ENCODE results near the gene MIB1.

Gene MIB1

GRCh38 chr18:21704603-21705364 is 35.8 kb upstream of the MIB1 start, which contains the start of gene ABHD3 (continued):
- TF ChIP-seq ZEB2 (tag by site-specific recombination; IDR thresholded peaks at IDR 0.05) (peak; percentile 40; the same call in 1 of the 2 replicates), ZNF24 (tag by site-specific recombination; IDR thresholded peaks at IDR 0.05) (no peak), GLI4 (tag by site-specific recombination; IDR thresholded peaks at IDR 0.05) (no peak), ZNF324 (tag by site-specific recombination; IDR thresholded peaks at IDR 0.05) (no peak), ZBTB1 (tag by site-specific recombination; IDR thresholded peaks at IDR 0.05) (no peak), SCRT1 (tag by site-specific recombination; IDR thresholded peaks at IDR 0.05; ENCODE audit: borderline replicate concordance) (no peak), ZNF488 (tag by site-specific recombination; IDR thresholded peaks at IDR 0.05) (no peak), ZNF639 (tag by site-specific recombination; IDR thresholded peaks at IDR 0.05) (no peak), ZFHX2 (tag by site-specific recombination; conservative IDR thresholded peaks at IDR 0.05) (peak; percentile 77), ZFP41 (tag by site-specific recombination; IDR thresholded peaks at IDR 0.05; ENCODE audit: borderline replicate concordance) (no peak), KLF8 (tag by site-specific recombination; IDR thresholded peaks at IDR 0.05) (peak; percentile 53; the same call in 1 of the 2 replicates), ZNF629 (tag by site-specific recombination; IDR thresholded peaks at IDR 0.05) (no peak), ZNF768 (tag by site-specific recombination; IDR thresholded peaks at IDR 0.05) (no peak), ZNF513 (tag by site-specific recombination; IDR thresholded peaks at IDR 0.05) (no peak), ZBTB17 (tag by site-specific recombination; IDR thresholded peaks at IDR 0.05) (no peak), RBAK (tag by site-specific recombination; IDR thresholded peaks at IDR 0.05) (no peak), ZSCAN4 (tag by site-specific recombination; IDR thresholded peaks at IDR 0.05) (no peak), REPIN1 (tag by site-specific recombination; IDR thresholded peaks at IDR 0.05; ENCODE audit: low read depth) (no peak), ZNF155 (tag by site-specific recombination; IDR thresholded peaks at IDR 0.05) (no peak), YY1 (tag by site-specific recombination; IDR thresholded peaks at IDR 0.05) (no peak), ZNF670 (tag by site-specific recombination; IDR thresholded peaks at IDR 0.05; ENCODE audit: low read depth) (no peak), ZFP3 (tag by site-specific recombination; IDR thresholded peaks at IDR 0.05; ENCODE audit: low read depth) (no peak), TCF7L2 (IDR thresholded peaks at IDR 0.05; ENCODE audit: borderline replicate concordance, low read depth, low read length) (no peak), HIC1 (tag by site-specific recombination; IDR thresholded peaks at IDR 0.05) (0 out of 2 replicates have a peak, but pooled peaks have one; percentile 27), ZNF112 (tag by site-specific recombination; IDR thresholded peaks at IDR 0.05) (no peak), ZNF549 (tag by site-specific recombination; IDR thresholded peaks at IDR 0.05) (no peak), PBX3 (CRISPR knock-in tag; IDR thresholded peaks at IDR 0.05) (no peak), ZNF16 (tag by site-specific recombination; IDR thresholded peaks at IDR 0.05; ENCODE audit: low read depth) (no peak), PRDM6 (tag by site-specific recombination; IDR thresholded peaks at IDR 0.05) (no peak), ZNF544 (tag by site-specific recombination; IDR thresholded peaks at IDR 0.05) (no peak), ZBTB7A (tag by site-specific recombination; IDR thresholded peaks at IDR 0.05; ENCODE audit: low read depth) (no peak)

Data from HEK293 (cell line).